H54 (cell line): Measurements from ENCODE around the gene NOTUM.
A peak's percentile ranks its signal among the peaks of the same experiment; 100 is the strongest.

ENCODE experiments used
- DNase-seq: peaks from one replicate; pipeline ENCODE4 v3.0.0; 2011; ENCODE audit warnings: low spot score, mixed read lengths; ENCODE audit not compliant: insufficient read length
- FAIRE-seq: peaks from 3 replicates; lab custom pipeline; 2011; peaks lifted over from hg19 to GRCh38; lab: Jason Lieb, UNC
- POLR2A ChIP-seq: IDR thresholded peaks from 2 replicates; pipeline ENCODE4 v1.6.1; 2011; ENCODE audit warnings: low read depth, mild to moderate bottlenecking, low read length

Gene NOTUM

GRCh38 chr17:81977211-81977808 is 16.3 kb upstream of the NOTUM start, which contains the start of gene ASPSCR1:
ASPSCR1 (plus strand) TSS chr17:81977629; CDS start chr17:81977647, 18 bp downstream.
- peak; percentile 79 for DNase-seq
- peak; percentile 51 for TF ChIP-seq POLR2A
- no peak for FAIRE-seq

- FAIRE-seq (no peak), DNase-seq (no peak)
- TF ChIP-seq POLR2A, result no peak
Measured at GRCh38 chr17:81976332-81977210, 15.6 kb upstream of the NOTUM start.

GRCh38 chr17:81973432-81973831 is 12.4 kb upstream of the NOTUM start:
- TF ChIP-seq POLR2A, result no peak
- DNase-seq (no peak), FAIRE-seq (no peak)

- no peak for FAIRE-seq
Measured at GRCh38 chr17:81968850-81969812, 8.1 kb upstream of the NOTUM start.

GRCh38 chr17:81968396-81968745 is 7.4 kb upstream of the NOTUM start:
- FAIRE-seq, result no peak

More at GRCh38 chr17:81968850-81969812, 8.1 kb upstream of the NOTUM start:
- no peak for TF ChIP-seq POLR2A
- no peak for DNase-seq

GRCh38 chr17:81967533-81968395 is 6.8 kb upstream of the NOTUM start:
- no peak for TF ChIP-seq POLR2A
- FAIRE-seq, result no peak
- DNase-seq, result peak; percentile 80

More at GRCh38 chr17:81968396-81968745, 7.4 kb upstream of the NOTUM start:
- no peak for DNase-seq
- no peak for TF ChIP-seq POLR2A

- DNase-seq (no peak), FAIRE-seq (no peak)
- no peak for TF ChIP-seq POLR2A
Measured at GRCh38 chr17:81967244-81967532, 6.2 kb upstream of the NOTUM start.

- DNase-seq (no peak), FAIRE-seq (no peak)
- no peak for TF ChIP-seq POLR2A
Measured at GRCh38 chr17:81966343-81967243, 5.6 kb upstream of the NOTUM start.

GRCh38 chr17:81964081-81964849 is 3.3 kb upstream of the NOTUM start:
- FAIRE-seq, result no peak
- TF ChIP-seq POLR2A, result no peak
- DNase-seq, result no peak

GRCh38 chr17:81962499-81963441 is 1.8 kb upstream of the NOTUM start:
- TF ChIP-seq POLR2A, result no peak

More at GRCh38 chr17:81962499-81963441, 1.8 kb upstream of the NOTUM start:
- no peak for FAIRE-seq
- no peak for DNase-seq
